ENCODE data around the gene COQ9. TPM values are rescaled to one million over a fixed set of nuclear protein-coding genes. Genes with fewer than 3 reads are reported as not detected.
"Not testable (repeated sequence)": the region's sequence is repeated elsewhere in the genome, so short reads cannot be mapped to it uniquely, and the experiment has no call there.

COQ9 gene
- total RNA-seq, 2 experiments from 2014 or later: 39.8 to 41.1 TPM

- POLR2A ChIA-PET: no interaction called here
- Mint-ChIP-seq H3K4me3 (no peak overlapping the region), H3K27ac (peak overlapping the region; percentile 31), H3K36me3 (ENCODE audit: low read depth) (peaks cover 60% of the 10 kb centered on the region), H3K4me1 (peaks cover 17% of the 10 kb centered on the region), H3K9me3 (no peaks in the 10 kb centered on the region), H3K27me3 (no peaks in the 10 kb centered on the region)
- no peak for DNase-seq
- CTCF ChIA-PET: interaction anchor here (1.0 to 2.8 kb wide), 5 partner anchors 10 to 33 kb away, joined by 3 to 14 read pairs (median 5); partner anchors contain the start of genes CIAPIN1, COQ9 and POLR2C
These were observed 14.3 kb upstream of the COQ9 start for GRCh38 chr16:57432989-57433388.

- DNase-seq: no peak
- ChIA-PET POLR2A (no interaction called here), CTCF (interaction anchor here (1.0 to 2.8 kb wide), 5 partner anchors 9 to 32 kb away, joined by 3 to 14 read pairs (median 5); partner anchors contain the start of genes CIAPIN1, COQ9 and POLR2C)
- Mint-ChIP-seq H3K9me3 (no peaks in the 10 kb centered on the region), H3K4me1 (peaks cover 17% of the 10 kb centered on the region), H3K4me3 (no peak overlapping the region), H3K27ac (no peak overlapping the region), H3K27me3 (no peaks in the 10 kb centered on the region), H3K36me3 (ENCODE audit: low read depth) (peaks cover 61% of the 10 kb centered on the region)
These were observed 13.3 kb upstream of the COQ9 start for GRCh38 chr16:57434003-57434402.

GRCh38 chr16:57435838-57436237, 11.4 kb upstream of the COQ9 start:
- ChIA-PET POLR2A (no interaction called here), CTCF (interaction anchor here (0.6 to 1.6 kb wide), 4 partner anchors 17 to 73 kb away, joined by 3 to 5 read pairs (median 4); partner anchors contain the start of gene POLR2C)
- Mint-ChIP-seq H3K27me3 (no peaks in the 10 kb centered on the region), H3K9me3 (peaks cover 12% of the 10 kb centered on the region), H3K36me3 (ENCODE audit: low read depth) (peaks cover 65% of the 10 kb centered on the region), H3K27ac (no peak overlapping the region), H3K4me1 (peaks cover 17% of the 10 kb centered on the region), H3K4me3 (no peak overlapping the region)
- no peak for DNase-seq

GRCh38 chr16:57439947-57440346, 7.3 kb upstream of the COQ9 start:
- POLR2A ChIA-PET, H3K27me3 Mint-ChIP-seq, DNase-seq, H3K27ac Mint-ChIP-seq, H3K4me3 Mint-ChIP-seq, H3K4me1 Mint-ChIP-seq: not testable (repeated sequence)
- peaks cover 62% of the 10 kb centered on the region for H3K36me3 Mint-ChIP-seq (ENCODE audit: low read depth)
- peaks cover 22% of the 10 kb centered on the region for H3K9me3 Mint-ChIP-seq
- CTCF ChIA-PET: interaction anchor here (0.6 to 0.9 kb wide), 2 partner anchors 23 to 543 kb away, joined by 3 to 4 read pairs; no protein-coding TSS in a partner anchor

- CTCF ChIA-PET: interaction anchor here (1.1 kb wide), 1 partner anchor 23 kb away, joined by 3 read pairs; no protein-coding TSS in a partner anchor
- H3K27me3 Mint-ChIP-seq, H3K27ac Mint-ChIP-seq, H3K4me3 Mint-ChIP-seq, POLR2A ChIA-PET, DNase-seq: not testable (repeated sequence)
- H3K36me3 Mint-ChIP-seq (ENCODE audit: low read depth): peaks cover 59% of the 10 kb centered on the region
- H3K9me3 Mint-ChIP-seq: peaks cover 22% of the 10 kb centered on the region
- peaks cover 10% of the 10 kb centered on the region for H3K4me1 Mint-ChIP-seq
These were observed 6.7 kb upstream of the COQ9 start for GRCh38 chr16:57440551-57440950.

GRCh38 chr16:57444711-57445110, 2.6 kb upstream of the COQ9 start:
- Mint-ChIP-seq H3K27me3 (no peaks in the 10 kb centered on the region), H3K27ac (no peak overlapping the region), H3K4me1 (peaks cover 34% of the 10 kb centered on the region), H3K9me3 (peaks cover 20% of the 10 kb centered on the region), H3K4me3 (no peak overlapping the region), H3K36me3 (ENCODE audit: low read depth) (peaks cover 37% of the 10 kb centered on the region)
- POLR2A ChIA-PET: interaction anchor here (0.6 kb wide), 1 partner anchor 26 kb away, joined by 3 read pairs; no protein-coding TSS in a partner anchor
- no peak for DNase-seq
- CTCF ChIA-PET: interaction anchor here (0.6 to 5.3 kb wide), 6 partner anchors 13 to 31 kb away, joined by 3 to 40 read pairs (median 4); partner anchors contain the start of gene POLR2C

GRCh38 chr16:57445510-57445909, 1.8 kb upstream of the COQ9 start:
- no peak for DNase-seq
- ChIA-PET CTCF (interaction anchor here (0.8 to 5.3 kb wide), 4 partner anchors 15 to 39 kb away, joined by 3 to 40 read pairs (median 4); partner anchors contain the start of gene POLR2C), POLR2A (no interaction called here)
- Mint-ChIP-seq H3K4me3 (no peak overlapping the region), H3K36me3 (ENCODE audit: low read depth) (peaks cover 29% of the 10 kb centered on the region), H3K27me3 (no peaks in the 10 kb centered on the region), H3K27ac (peak overlapping the region; percentile 13), H3K9me3 (peaks cover 13% of the 10 kb centered on the region), H3K4me1 (peaks cover 36% of the 10 kb centered on the region)

GRCh38 chr16:57446531-57447185, 621 bp upstream of the COQ9 start:
- CTCF ChIA-PET: interaction anchor here (1.0 to 5.3 kb wide), 10 partner anchors 10 to 288 kb away, joined by 3 to 40 read pairs (median 4); partner anchors contain the start of genes KATNB1 and POLR2C
- H3K4me1 Mint-ChIP-seq: peaks cover 36% of the 10 kb centered on the region
- peak overlapping the region; percentile 93 for H3K4me3 Mint-ChIP-seq
- peak overlapping the region; percentile 90 for H3K27ac Mint-ChIP-seq
- no peaks in the 10 kb centered on the region for H3K27me3 Mint-ChIP-seq
- POLR2A ChIA-PET: interaction anchor here (0.6 to 0.7 kb wide), 4 partner anchors 16 to 153 kb away, joined by 3 to 5 read pairs (median 4); partner anchors contain the start of gene POLR2C
- peak; percentile 31 for DNase-seq
- peaks cover 1% of the 10 kb centered on the region for H3K9me3 Mint-ChIP-seq
- peaks cover 21% of the 10 kb centered on the region for H3K36me3 Mint-ChIP-seq (ENCODE audit: low read depth)

- ChIA-PET POLR2A (no interaction called here), CTCF (no interaction called here)
- Mint-ChIP-seq H3K9me3 (no peaks in the 10 kb centered on the region), H3K4me1 (peaks cover 19% of the 10 kb centered on the region), H3K27me3 (no peaks in the 10 kb centered on the region), H3K27ac (no peak overlapping the region), H3K36me3 (ENCODE audit: low read depth) (peaks cover 26% of the 10 kb centered on the region), H3K4me3 (no peak overlapping the region)
- DNase-seq: no peak
These were observed 4.7 kb downstream of the COQ9 start for GRCh38 chr16:57452021-57452420.

GRCh38 chr16:57462209-57462977, 15.1 kb downstream of the COQ9 start, which contains the start of gene POLR2C:
POLR2C (plus strand) TSS chr16:57462679; CDS start chr16:57462725, 46 bp downstream.
- H3K27ac Mint-ChIP-seq: peak within 1 kb of the TSS; percentile 98

GRCh38 chr16:57462978-57463362, 15.7 kb downstream of the COQ9 start:
- ChIA-PET POLR2A (no interaction called here), CTCF (interaction anchor here (0.6 to 3.7 kb wide), 22 partner anchors 10 to 196 kb away, joined by 3 to 40 read pairs (median 4); partner anchors contain the start of genes CCDC102A, CIAPIN1, COQ9 and DOK4)
- Mint-ChIP-seq H3K36me3 (ENCODE audit: low read depth) (peaks cover 28% of the 10 kb centered on the region), H3K27me3 (no peaks in the 10 kb centered on the region), H3K4me3 (peak overlapping the region; percentile 99), H3K4me1 (peaks cover 32% of the 10 kb centered on the region), H3K9me3 (no peaks in the 10 kb centered on the region), H3K27ac (peak overlapping the region; percentile 98)
- peak; percentile 17 for DNase-seq

More at GRCh38 chr16:57462209-57462977, 15.1 kb downstream of the COQ9 start, which contains the start of gene POLR2C:
- ChIA-PET CTCF (interaction anchor here (0.6 to 3.7 kb wide), 28 partner anchors 9 to 649 kb away, joined by 3 to 40 read pairs (median 4); partner anchors contain the start of genes CCDC102A, CIAPIN1, COQ9 and DOK4), POLR2A (interaction anchor here (0.8 kb wide), 1 partner anchor 15 kb away, joined by 3 read pairs; the partner anchor contains the start of genes CIAPIN1 and COQ9)
- peak; percentile 93 for DNase-seq
- Mint-ChIP-seq H3K36me3 (ENCODE audit: low read depth) (peaks cover 25% of the 10 kb centered on the region), H3K4me1 (peaks cover 32% of the 10 kb centered on the region), H3K27me3 (no peaks in the 10 kb centered on the region), H3K4me3 (peak within 1 kb of the TSS; percentile 99), H3K9me3 (no peaks in the 10 kb centered on the region)

- Mint-ChIP-seq H3K4me3 (no peak overlapping the region), H3K36me3 (ENCODE audit: low read depth) (peaks cover 35% of the 10 kb centered on the region), H3K27me3 (no peaks in the 10 kb centered on the region), H3K27ac (no peak overlapping the region), H3K9me3 (no peaks in the 10 kb centered on the region), H3K4me1 (peaks cover 32% of the 10 kb centered on the region)
- DNase-seq: no peak
- ChIA-PET POLR2A (no interaction called here), CTCF (interaction anchor here (1.6 kb wide), 1 partner anchor 12 kb away, joined by 5 read pairs; no protein-coding TSS in a partner anchor)
These were observed 17.2 kb downstream of the COQ9 start for GRCh38 chr16:57464523-57464922.

Data from activated CD4-positive, alpha-beta T cell treated with anti-CD3 and anti-CD28 coated beads, Interleukin-2, amount 10 ng/mL, durations not matched to agents 7 days and 5 days (primary cell).